Gastroesophageal sphincter (tissue), 4 donors: ENCODE results near the gene THSD7A. TPM values are rescaled to one million over a fixed set of nuclear protein-coding genes. Genes with fewer than 3 reads are reported as not detected.

Experiments
- ATAC-seq: fragments of 150-250 bp; one replicate; pipeline ENCODE4 v1.9.1; 2016; ENCODE audit warnings: mild to moderate bottlenecking, moderate library complexity
- H3K27ac ChIP-seq, 4 donors: fragments of 200-600 bp; sonication (generic) in 3 of 4; 1 replicate in 3 of 4; 2 replicates in 1 of 4; pipeline ENCODE4 v1.5.1; 2016 to 2019
- H3K27me3 ChIP-seq: fragments of 200-600 bp; sonication (generic); one replicate; pipeline ENCODE4 v1.5.1; 2019
- H3K36me3 ChIP-seq, 2 donors: fragments of 200-600 bp; sonication (generic); one replicate each; pipeline ENCODE4 v1.5.1; 2019; ENCODE audit warnings: control low read depth in 1 of 2
- H3K4me1 ChIP-seq, 3 donors: fragments of 200-600 bp; sonication (generic); 1 replicate in 2 of 3; 2 replicates in 1 of 3; pipeline ENCODE4 v1.5.1; 2016 to 2019; ENCODE audit warnings: control low read depth in 2 of 3
- H3K4me3 ChIP-seq, 2 donors: fragments of 200-600 bp; sonication (generic); one replicate each; pipeline ENCODE4 v1.5.1; 2019; ENCODE audit warnings: mild to moderate bottlenecking in 1 of 2, moderate library complexity in 1 of 2
- H3K9me3 ChIP-seq, 3 donors: fragments of 200-600 bp; sonication (generic); one replicate each; pipeline ENCODE4 v1.5.1; 2017 to 2019; ENCODE audit warnings: control low read depth in 2 of 3
- CTCF ChIP-seq, 4 experiments: fragments of 200-600 bp in 2 of 4; fragments of 450-650 bp in 2 of 4; sonication (generic) in 1 of 4; IDR thresholded peaks; one replicate each; pipeline ENCODE4 v1.5.1; 2017 to 2019; ENCODE audit warnings: antibody characterized with exemption in 4 of 4, mild to moderate bottlenecking in 2 of 4, moderate library complexity in 2 of 4
- EP300 ChIP-seq: sonication (generic); formaldehyde crosslinking; IDR thresholded peaks from one replicate; pipeline ENCODE4 v1.6.1; 2017; ENCODE audit warnings: antibody characterized with exemption, mild to moderate bottlenecking
- POLR2A ChIP-seq, 2 donors: fragments of 450-650 bp; IDR thresholded peaks; one replicate each; pipeline ENCODE4 v1.6.1; 2017; ENCODE audit warnings: antibody characterized with exemption in 2 of 2, mild to moderate bottlenecking in 2 of 2, moderate library complexity in 1 of 2
- POLR2AphosphoS5 ChIP-seq: sonication (generic); formaldehyde crosslinking; IDR thresholded peaks from one replicate; pipeline ENCODE4 v1.6.1; 2017; ENCODE audit warnings: antibody characterized with exemption
- WGBS, 2 donors: methylation state at CpG; one replicate each; pipeline ENCODE4 v1.1.5; 2018; ENCODE audit warnings: low coverage in 1 of 2; 5-methylcytosine and 5-hydroxymethylcytosine counted together
- total RNA-seq, 4 donors: library from RNA; depleted of rRNA; stranded (reverse); fragments of >200 nt; gene quantifications; one replicate each; pipeline ENCODE4 v1.1.0, GENCODE V29; 2016

Gene THSD7A
- total RNA-seq, 4 donors from 2014 or later = 2.9 to 6.2 (median 3.9) TPM

DNA sequence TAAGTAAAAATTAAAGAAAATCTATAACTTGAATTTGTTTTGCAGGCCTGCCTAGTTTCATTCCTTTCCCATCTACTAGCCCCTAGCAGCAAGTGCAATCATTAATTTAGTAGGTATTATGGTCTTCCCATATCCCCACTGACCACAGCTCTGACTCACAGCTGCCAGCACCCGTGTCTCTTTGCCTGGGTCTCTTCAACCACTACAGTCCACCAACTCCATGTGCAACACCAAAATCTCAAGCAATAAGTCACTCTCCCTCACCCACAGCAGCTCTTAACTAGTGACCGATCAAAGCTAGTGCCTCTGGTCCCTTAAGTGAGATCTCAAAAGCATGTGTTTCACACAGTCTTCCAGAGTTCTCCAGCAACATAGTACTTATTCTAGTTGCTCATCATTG lies 26.0 kb upstream of the THSD7A start:
- no peak for ATAC-seq
- H3K9me3 ChIP-seq = no peaks in the 10 kb centered on the region
- 67 to 100% methylated on average over 1 to 2 of the region's 2 CpGs for WGBS, 2 donors
- no peak overlapping the region for H3K4me3 ChIP-seq
- no peaks in the 10 kb centered on the region for H3K36me3 ChIP-seq
- no peaks in the 10 kb centered on the region for H3K4me1 ChIP-seq
- no peak for TF ChIP-seq POLR2AphosphoS5
- no peak for TF ChIP-seq POLR2A (IDR thresholded peaks at IDR 0.05)
- TF ChIP-seq CTCF (IDR thresholded peaks at IDR 0.05) = no peak
- TF ChIP-seq EP300 = no peak
- no peak overlapping the region for H3K27ac ChIP-seq
- H3K27me3 ChIP-seq = no peaks in the 10 kb centered on the region

GRCh38 chr7:11848251-11848650 lies 16.3 kb upstream of the THSD7A start:
- Histone ChIP-seq H3K36me3 (no peaks in the 10 kb centered on the region), H3K27me3 (no peaks in the 10 kb centered on the region), H3K27ac (no peak overlapping the region), H3K9me3 (no peaks in the 10 kb centered on the region), H3K4me3 (no peak overlapping the region), H3K4me1 (peaks cover 0 to 4% (median 0%) of the 10 kb centered on the region in 3 donors)
- WGBS, 2 donors = 80 to 100% methylated on average over 3 of the region's 3 CpGs
- no peak for ATAC-seq
- no peak for TF ChIP-seq POLR2A (IDR thresholded peaks at IDR 0.05)
- TF ChIP-seq POLR2AphosphoS5 = no peak

DNA sequence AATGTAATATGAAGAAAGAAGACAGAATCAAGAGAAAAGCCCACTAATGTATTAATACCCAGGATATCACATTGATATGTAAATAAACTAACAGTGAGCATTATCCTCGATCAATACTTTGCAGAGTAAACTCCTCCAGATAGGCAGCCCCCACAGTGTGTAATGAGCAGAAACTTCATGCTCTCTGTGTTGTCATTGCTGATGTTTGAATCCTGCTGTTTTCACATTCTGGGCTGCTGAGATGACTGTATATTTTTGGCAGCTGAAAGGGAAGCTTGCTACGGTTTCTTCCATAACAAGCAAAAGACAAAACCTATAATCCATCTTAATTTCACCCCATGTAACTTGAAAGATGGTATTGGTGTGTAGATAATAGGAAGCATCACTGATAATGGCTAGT lies 15.3 kb upstream of the THSD7A start:
- Histone ChIP-seq H3K4me1 (peaks cover 0 to 4% (median 0%) of the 10 kb centered on the region in 3 donors), H3K36me3 (no peaks in the 10 kb centered on the region), H3K4me3 (no peak overlapping the region), H3K9me3 (no peaks in the 10 kb centered on the region), H3K27me3 (no peaks in the 10 kb centered on the region), H3K27ac (no peak overlapping the region)
- WGBS, 2 donors = 6 to 7% methylated on average over 2 of the region's 2 CpGs
- ATAC-seq = no peak
- TF ChIP-seq EP300 = no peak
- TF ChIP-seq POLR2A (IDR thresholded peaks at IDR 0.05) = no peak
- TF ChIP-seq POLR2AphosphoS5 = no peak
- TF ChIP-seq CTCF (IDR thresholded peaks at IDR 0.05) = no peak

- 18 to 19% methylated on average over 5 of the region's 5 CpGs for whole genome bisulfite sequencing, 2 donors
- TF ChIP-seq POLR2A (IDR thresholded peaks at IDR 0.05) (no peak), POLR2AphosphoS5 (no peak), EP300 (no peak), CTCF (IDR thresholded peaks at IDR 0.05) (no peak)
- Histone ChIP-seq H3K4me1 (peaks cover 0 to 4% (median 0%) of the 10 kb centered on the region in 3 donors), H3K9me3 (peaks cover 0 to 2% (median 0%) of the 10 kb centered on the region in 3 donors), H3K4me3 (no peak overlapping the region), H3K36me3 (no peaks in the 10 kb centered on the region), H3K27me3 (no peaks in the 10 kb centered on the region), H3K27ac (no peak overlapping the region)
- ATAC-seq = no peak
These were observed 14.5 kb upstream of the THSD7A start for GRCh38 chr7:11846361-11846955.

DNA sequence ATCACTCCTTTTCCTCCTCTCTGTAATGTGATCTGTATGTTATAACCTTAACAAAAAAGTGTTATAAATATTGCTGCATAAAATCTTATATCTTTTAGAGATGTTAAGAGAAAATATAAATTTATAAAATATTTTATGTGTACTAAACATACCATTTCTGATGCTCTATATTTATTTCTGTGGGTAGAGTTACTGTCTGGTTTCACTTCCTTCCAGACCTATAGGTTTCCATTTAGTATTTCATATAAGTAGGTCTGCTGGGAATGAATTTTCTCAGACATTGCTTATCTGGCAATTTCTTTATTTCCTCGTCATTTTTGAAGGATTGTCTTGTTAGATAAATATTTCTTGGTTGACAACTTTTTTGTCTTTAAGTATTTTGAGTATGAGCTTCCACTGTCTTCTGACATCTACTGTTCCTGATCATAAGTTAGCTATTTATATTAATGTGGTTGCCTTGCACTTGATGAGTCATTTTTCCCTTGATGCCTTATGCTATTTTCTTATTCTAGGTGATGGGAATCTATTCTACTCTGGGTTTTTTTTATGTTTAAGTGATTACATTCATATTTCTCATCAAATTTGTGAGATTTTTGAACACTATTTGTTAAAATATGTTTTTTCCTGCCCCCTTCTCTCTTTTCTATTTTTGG lies 11.2 kb upstream of the THSD7A start:
- H3K27me3 ChIP-seq = no peaks in the 10 kb centered on the region
- TF ChIP-seq POLR2AphosphoS5 (no peak), POLR2A (IDR thresholded peaks at IDR 0.05) (no peak), EP300 (no peak), CTCF (IDR thresholded peaks at IDR 0.05) (no peak)
- H3K4me1 ChIP-seq = peaks cover 0 to 4% (median 0%) of the 10 kb centered on the region in 3 donors
- H3K9me3 ChIP-seq = peaks cover 0 to 5% (median 0%) of the 10 kb centered on the region in 3 donors
- no peaks in the 10 kb centered on the region for H3K36me3 ChIP-seq
- WGBS, 2 donors = 33 to 81% methylated on average over 1 of the region's 1 CpG
- no peak overlapping the region for H3K4me3 ChIP-seq
- H3K27ac ChIP-seq = no peak overlapping the region
- no peak for ATAC-seq
